OCI-LY3 (cell line): ENCODE results near the gene MRPL28.
"Not testable (repeated sequence)": the region's sequence is repeated elsewhere in the genome, so short reads cannot be mapped to it uniquely, and the experiment has no call there.

Experiments used
- H2AFZ ChIP-seq: fragments of 200-600, 300-600 bp; shearing (Covaris generic); 2 replicates; pipeline ENCODE4 v1.6.0; 2014; ENCODE audit warnings: antibody characterized with exemption, low read depth, low read length
- H3K27ac ChIP-seq: fragments of 200-600, 300-600 bp; sonication (generic); 2 replicates; pipeline ENCODE4 v1.5.1; 2014; ENCODE audit warnings: mild to moderate bottlenecking, low read length, moderate library complexity, mixed read lengths
- H3K27me3 ChIP-seq: fragments of 200-600, 300-600 bp; sonication (generic); 2 replicates; pipeline ENCODE4 v1.6.1; 2014; ENCODE audit warnings: low read depth, low read length, mixed read lengths
- H3K36me3 ChIP-seq: fragments of 200-600, 300-600 bp; sonication (generic); replicated peaks from 2 replicates; pipeline ENCODE3; 2014; ENCODE audit warnings: low read depth, low read length, mixed read lengths
- H3K4me1 ChIP-seq: fragments of 300-600, 200-600 bp; sonication (generic); 2 replicates; pipeline ENCODE4 v1.6.1; 2014; ENCODE audit warnings: low read length, mixed read lengths
- H3K4me2 ChIP-seq: fragments of 200-600, 300-600 bp; sonication (generic); 2 replicates; pipeline ENCODE4 v1.6.1; 2014; ENCODE audit warnings: low read length, mixed read lengths
- H3K4me3 ChIP-seq: fragments of 300-600, 200-600 bp; sonication (generic); 2 replicates; pipeline ENCODE4 v1.5.1; 2014; ENCODE audit warnings: antibody characterized with exemption, mild to moderate bottlenecking, low read length, moderate library complexity
- H3K79me2 ChIP-seq: fragments of 300-600, 200-600 bp; shearing (Covaris generic); 2 replicates; pipeline ENCODE4 v1.6.1; 2014; ENCODE audit warnings: mild to moderate bottlenecking, low read length, mixed read lengths
- H3K9ac ChIP-seq: fragments of 300-600, 200-600 bp; shearing (Covaris generic); 2 replicates; pipeline ENCODE4 v1.6.0; 2014; ENCODE audit warnings: mild to moderate bottlenecking, low read length, moderate library complexity
- H3K9me3 ChIP-seq: fragments of 200-600, 300-600 bp; shearing (Covaris generic); 2 replicates; pipeline ENCODE4 v1.6.1; 2014; ENCODE audit warnings: low read length, mixed read lengths; ENCODE audit not compliant: insufficient read depth
- H4K20me1 ChIP-seq: fragments of 200-600, 300-600 bp; sonication (generic); 2 replicates; pipeline ENCODE4 v1.6.1; 2016; ENCODE audit warnings: low read length, mixed read lengths; ENCODE audit not compliant: insufficient read depth
- CTCF ChIP-seq: fragments of 200-600, 300-600 bp; sonication (generic); IDR thresholded peaks from 2 replicates; pipeline ENCODE4 v1.5.1; 2014; ENCODE audit warnings: antibody characterized with exemption, low read length, low read depth
- EZH2phosphoT487 ChIP-seq: fragments of 200-600 bp; shearing (Covaris generic); IDR thresholded peaks from 2 replicates; pipeline ENCODE4 v1.6.1; 2018; ENCODE audit warnings: antibody characterized with exemption, mixed run types, low read depth

MRPL28 gene

GRCh38 chr16:379183-379960, 9.0 kb upstream of the MRPL28 start:
- Histone ChIP-seq H3K4me3 (no peak overlapping the region), H3K9ac (no peak overlapping the region), H3K27ac (no peak overlapping the region)

GRCh38 chr16:378821-379182, 8.5 kb upstream of the MRPL28 start:
- Histone ChIP-seq H3K27me3 (no peaks in the 10 kb centered on the region), H3K36me3 (no peaks in the 10 kb centered on the region), H3K4me2 (no peak overlapping the region), H4K20me1 (no peaks in the 10 kb centered on the region), H2AFZ (no peak overlapping the region), H3K9ac (no peak overlapping the region), H3K4me3 (no peak overlapping the region), H3K9me3 (no peaks in the 10 kb centered on the region), H3K4me1 (peaks cover 16% of the 10 kb centered on the region), H3K27ac (no peak overlapping the region), H3K79me2 (peaks cover 7% of the 10 kb centered on the region; the same call in 1 of the 2 replicates)
- TF ChIP-seq CTCF (no peak), EZH2phosphoT487 (no peak)

More at GRCh38 chr16:379183-379960, 9.0 kb upstream of the MRPL28 start:
- Histone ChIP-seq H3K4me1 (peaks cover 16% of the 10 kb centered on the region), H3K4me2 (no peak overlapping the region), H3K27me3 (no peaks in the 10 kb centered on the region), H3K79me2 (peaks cover 7% of the 10 kb centered on the region; the same call in 1 of the 2 replicates), H3K9me3 (no peaks in the 10 kb centered on the region), H3K36me3 (no peaks in the 10 kb centered on the region), H2AFZ (no peak overlapping the region), H4K20me1 (no peaks in the 10 kb centered on the region)
- TF ChIP-seq CTCF: no peak
- no peak for TF ChIP-seq EZH2phosphoT487

- H3K4me2 ChIP-seq, H2AFZ ChIP-seq, H3K79me2 ChIP-seq, H3K9ac ChIP-seq, H3K36me3 ChIP-seq, H3K27me3 ChIP-seq, H4K20me1 ChIP-seq, H3K27ac ChIP-seq, H3K9me3 ChIP-seq, H3K4me3 ChIP-seq: not testable (repeated sequence)
- peaks cover 12% of the 10 kb centered on the region for H3K4me1 ChIP-seq
These were observed 7.9 kb upstream of the MRPL28 start for GRCh38 chr16:378113-378820.

GRCh38 chr16:377419-377951, 7.1 kb upstream of the MRPL28 start:
- Histone ChIP-seq H3K9ac (no peak overlapping the region), H3K36me3 (no peaks in the 10 kb centered on the region), H3K4me1 (peaks cover 6% of the 10 kb centered on the region; the same call in 1 of the 2 replicates)

More at GRCh38 chr16:377419-377951, 7.1 kb upstream of the MRPL28 start:
- H3K4me3 ChIP-seq: no peak overlapping the region
- no peaks in the 10 kb centered on the region for H4K20me1 ChIP-seq
- TF ChIP-seq CTCF (no peak), EZH2phosphoT487 (no peak)
- H3K79me2 ChIP-seq: peaks cover 7% of the 10 kb centered on the region; the same call in 1 of the 2 replicates
- no peak overlapping the region for H3K4me2 ChIP-seq
- H2AFZ ChIP-seq: no peak overlapping the region
- no peaks in the 10 kb centered on the region for H3K27me3 ChIP-seq
- H3K27ac ChIP-seq: no peak overlapping the region
- H3K9me3 ChIP-seq: no peaks in the 10 kb centered on the region
